Measurements from ENCODE around the gene LCAT.

LCAT gene

GRCh38 chr16:67951485-67951884, 7.6 kb upstream of the LCAT start:
- Histone ChIP-seq H3K4me3 (ENCODE audit: low read depth in 1 of 2, low read length in 1 of 2) (no peak overlapping the region), H3K9me3 (no peaks in the 10 kb centered on the region), H3K27me3 (no peaks in the 10 kb centered on the region), H3K36me3 (peaks cover 46% of the 10 kb centered on the region), H3K4me1 (ENCODE audit: control insufficient read depth in 1 of 2, insufficient read depth in 1 of 2, low read depth in 1 of 2, low read length in 1 of 2) (no peaks in the 10 kb centered on the region), H3K27ac (no peak overlapping the region)
- TF ChIP-seq CTCF (IDR thresholded peaks at IDR 0.05): no peak

GRCh38 chr16:67950335-67950843, 6.5 kb upstream of the LCAT start:
- TF ChIP-seq CTCF (IDR thresholded peaks at IDR 0.05): no peak
- Histone ChIP-seq H3K27ac (no peak overlapping the region), H3K4me3 (ENCODE audit: low read depth in 1 of 2, low read length in 1 of 2) (no peak overlapping the region), H3K4me1 (ENCODE audit: control insufficient read depth in 1 of 2, insufficient read depth in 1 of 2, low read depth in 1 of 2, low read length in 1 of 2) (no peaks in the 10 kb centered on the region), H3K36me3 (peaks cover 57% of the 10 kb centered on the region), H3K9me3 (no peaks in the 10 kb centered on the region), H3K27me3 (no peaks in the 10 kb centered on the region)

- no peak for TF ChIP-seq CTCF (IDR thresholded peaks at IDR 0.05)
- Histone ChIP-seq H3K4me1 (ENCODE audit: control insufficient read depth in 1 of 2, insufficient read depth in 1 of 2, low read depth in 1 of 2, low read length in 1 of 2) (no peaks in the 10 kb centered on the region), H3K27ac (no peak overlapping the region), H3K27me3 (no peaks in the 10 kb centered on the region), H3K9me3 (no peaks in the 10 kb centered on the region), H3K4me3 (ENCODE audit: low read depth in 1 of 2, low read length in 1 of 2) (no peak overlapping the region), H3K36me3 (peaks cover 59% of the 10 kb centered on the region)
Observed at GRCh38 chr16:67949645-67950044, 5.7 kb upstream of the LCAT start.

GRCh38 chr16:67948015-67948414, 4.1 kb upstream of the LCAT start:
- H3K36me3 ChIP-seq: peaks cover 71% of the 10 kb centered on the region
- no peak for TF ChIP-seq CTCF (IDR thresholded peaks at IDR 0.05)
- H3K4me1 ChIP-seq (ENCODE audit: control insufficient read depth in 1 of 2, insufficient read depth in 1 of 2, low read depth in 1 of 2, low read length in 1 of 2): no peaks in the 10 kb centered on the region

GRCh38 chr16:67946966-67947558, 3.1 kb upstream of the LCAT start:
- Histone ChIP-seq H3K27me3 (no peaks in the 10 kb centered on the region), H3K9me3 (no peaks in the 10 kb centered on the region), H3K4me1 (ENCODE audit: control insufficient read depth in 1 of 2, insufficient read depth in 1 of 2, low read depth in 1 of 2, low read length in 1 of 2) (no peaks in the 10 kb centered on the region), H3K4me3 (ENCODE audit: low read depth in 1 of 2, low read length in 1 of 2) (no peak overlapping the region), H3K36me3 (peaks cover 77% of the 10 kb centered on the region), H3K27ac (no peak overlapping the region)
- no peak for TF ChIP-seq CTCF (IDR thresholded peaks at IDR 0.05)

More at GRCh38 chr16:67948015-67948414, 4.1 kb upstream of the LCAT start:
- Histone ChIP-seq H3K27me3 (no peaks in the 10 kb centered on the region), H3K4me3 (ENCODE audit: low read depth in 1 of 2, low read length in 1 of 2) (no peak overlapping the region), H3K27ac (no peak overlapping the region), H3K9me3 (no peaks in the 10 kb centered on the region)
